Limb (tissue), 2 donors: Measurements from ENCODE around the gene PCGF5.
"Not testable (repeated sequence)": the region's sequence is repeated elsewhere in the genome, so short reads cannot be mapped to it uniquely, and the experiment has no call there.

ENCODE experiments used
- DNase-seq, 2 donors: peaks; one replicate each; pipeline ENCODE4 v3.0.0-alpha.2; 2016; ENCODE audit errors: extremely low spot score in 2 of 2

Gene PCGF5

DNA sequence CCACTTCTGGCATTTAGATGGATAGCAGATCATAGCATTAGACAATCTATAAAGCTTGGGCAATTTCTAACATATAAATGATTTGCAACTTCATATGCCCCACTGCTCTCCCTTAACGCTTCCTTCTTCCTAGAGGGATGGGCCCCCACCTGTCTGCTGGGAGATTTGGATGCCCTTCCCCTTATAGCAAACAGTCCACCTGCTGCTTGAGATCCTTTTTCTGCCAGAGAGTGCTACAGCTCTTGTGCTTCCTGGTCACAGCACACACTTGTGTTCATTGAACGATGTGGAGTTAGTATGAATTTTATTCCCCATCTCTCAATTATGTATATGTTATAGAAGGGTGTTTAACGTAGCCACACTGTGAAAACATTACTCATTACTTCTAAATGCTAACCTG lies 10.4 kb upstream of the PCGF5 start:
- DNase-seq: no peak

GRCh38 chr10:91210435-91210834 lies 10.0 kb upstream of the PCGF5 start:
- DNase-seq: peak in 1 of 2 donors; percentile 33

DNA sequence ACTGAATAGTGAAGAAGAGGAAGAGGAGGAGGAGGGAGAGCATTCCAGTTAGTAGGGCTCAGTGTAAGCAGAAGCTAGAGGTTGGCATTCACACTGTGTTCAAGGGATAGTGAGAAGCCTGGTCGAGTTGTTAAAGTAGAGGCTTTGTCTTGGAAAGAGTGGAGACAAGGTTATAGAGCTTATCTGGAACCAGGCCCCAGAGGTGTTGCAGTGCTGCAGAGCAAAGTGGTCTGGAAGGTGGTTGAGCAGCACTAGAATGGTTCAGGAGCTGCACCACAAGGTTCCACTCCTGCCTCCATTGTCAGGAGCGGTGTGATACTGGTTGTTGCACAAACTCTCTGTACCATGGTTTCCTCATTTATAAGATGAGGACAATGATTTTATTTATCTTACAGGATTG lies 8.8 kb upstream of the PCGF5 start:
- DNase-seq: no peak

- DNase-seq: no peak
Measured at GRCh38 chr10:91214911-91215310, 5.6 kb upstream of the PCGF5 start.

GRCh38 chr10:91215384-91215783 lies 5.1 kb upstream of the PCGF5 start:
- DNase-seq: no peak

DNA sequence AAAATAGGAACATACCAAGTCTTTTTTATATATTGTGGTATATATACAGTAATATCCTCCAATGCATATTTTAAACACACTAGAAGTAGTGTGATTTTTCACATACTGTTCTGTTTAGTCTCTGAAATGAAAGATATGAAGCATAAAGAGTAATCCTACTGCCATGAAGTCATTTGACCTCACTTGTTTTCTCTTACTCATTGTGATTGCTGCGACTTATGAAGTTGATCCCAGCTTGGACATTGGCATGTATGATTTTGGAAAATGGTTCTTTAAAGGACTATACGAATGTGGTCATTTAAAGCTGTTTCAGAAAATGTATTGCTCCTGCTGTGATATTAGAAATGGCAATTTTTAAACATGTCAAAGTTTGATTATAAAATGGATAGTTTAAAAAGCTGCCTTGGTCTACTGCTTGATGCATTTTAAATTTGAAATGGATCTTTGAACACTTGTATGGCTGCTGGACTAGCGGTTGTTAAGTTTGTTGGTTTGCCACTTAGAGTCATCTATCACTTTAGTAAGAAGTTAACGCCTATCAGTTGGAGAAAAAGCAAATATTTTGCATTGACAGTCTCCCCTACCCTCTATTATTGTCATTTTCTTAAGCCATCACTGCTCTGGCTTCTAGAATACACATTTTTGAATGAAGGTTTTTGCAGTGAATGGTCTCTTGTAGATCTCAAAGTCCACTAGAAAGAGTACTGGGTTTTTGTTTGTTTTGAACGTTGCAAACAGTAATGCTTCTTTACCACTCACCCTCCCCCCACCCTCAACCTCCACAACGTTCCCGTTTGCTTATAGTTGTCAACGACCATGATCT lies 881 bp upstream of the PCGF5 start:
- DNase-seq: no peak

DNA sequence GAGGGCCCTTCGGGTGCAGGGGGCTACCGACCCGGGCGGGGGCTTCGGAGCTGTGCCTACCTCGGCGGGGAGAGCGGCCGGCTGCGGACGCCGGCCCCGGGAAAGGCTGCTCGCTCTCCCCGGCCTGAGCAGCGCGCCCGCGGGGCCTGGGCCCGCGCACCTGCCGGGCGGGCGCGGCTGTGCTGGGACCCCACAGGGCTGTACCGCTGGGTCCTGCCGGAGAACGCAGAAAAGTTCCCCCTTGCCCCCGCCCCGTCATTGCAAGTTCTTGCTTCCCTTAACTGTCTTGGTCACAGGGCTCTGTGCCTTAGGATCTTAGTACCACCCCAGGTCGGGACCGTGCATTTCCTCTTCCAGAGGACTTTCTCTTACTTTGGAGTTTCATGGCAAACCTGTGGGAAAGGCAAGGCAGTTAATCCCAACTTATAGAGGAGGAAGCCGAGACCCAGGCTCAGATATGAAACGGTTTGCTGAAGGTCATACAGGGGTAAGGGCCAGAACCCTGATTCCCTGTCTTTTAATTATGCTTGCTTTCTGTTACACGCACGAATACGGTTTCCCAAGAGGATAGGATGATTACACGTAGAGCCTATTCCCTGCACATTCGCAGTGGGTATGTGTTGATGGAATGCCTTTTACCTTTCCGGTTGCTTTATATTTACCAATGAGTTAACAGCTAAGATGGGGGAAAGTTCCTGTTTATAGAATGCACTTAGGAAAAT lies 652 bp downstream of the PCGF5 start:
- no peak for DNase-seq

DNA sequence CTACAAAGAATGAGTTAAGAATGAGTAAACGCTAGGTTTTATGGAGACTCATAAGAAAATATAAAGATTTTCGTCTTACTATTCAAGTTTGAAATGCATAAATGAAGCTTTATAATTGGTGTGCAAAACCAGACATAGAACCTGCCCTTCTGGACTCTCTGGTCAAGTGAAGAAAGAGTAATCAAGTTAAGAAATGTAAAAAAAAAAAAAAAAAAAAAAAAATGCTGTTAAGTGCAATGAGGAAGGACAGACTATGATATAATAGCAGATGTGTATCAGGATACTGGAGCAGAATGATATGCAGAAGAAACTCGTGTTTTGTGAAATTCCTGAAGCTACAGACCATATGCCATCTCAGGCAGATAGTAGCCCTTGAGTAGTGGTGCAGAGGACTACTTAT lies 5.6 kb downstream of the PCGF5 start:
- no peak for DNase-seq

GRCh38 chr10:91227576-91227975 lies 7.1 kb downstream of the PCGF5 start:
- no peak for DNase-seq

DNA sequence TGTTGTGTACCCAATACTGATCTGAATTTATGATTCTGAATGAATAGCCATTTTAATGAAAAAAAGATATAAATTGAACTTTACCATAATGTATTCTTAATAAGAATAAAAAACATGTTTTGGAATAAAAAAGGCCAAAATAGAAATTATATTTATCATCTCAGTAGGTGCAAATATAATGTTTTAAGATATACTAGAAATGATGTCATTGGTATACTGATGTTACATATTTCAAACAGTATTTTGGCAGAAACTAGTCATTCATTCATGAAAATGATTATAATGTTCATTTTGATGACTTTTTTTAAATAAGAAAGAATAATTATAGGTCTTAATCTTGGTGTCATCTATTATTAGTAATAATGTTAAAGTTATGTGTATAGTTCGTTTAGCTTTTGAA lies 9.2 kb downstream of the PCGF5 start:
- no peak for DNase-seq

- DNase-seq: no peak
Measured at GRCh38 chr10:91238191-91238590, 17.7 kb downstream of the PCGF5 start.

GRCh38 chr10:91239789-91240188 lies 19.3 kb downstream of the PCGF5 start:
- no peak for DNase-seq

- no peak for DNase-seq
Measured at GRCh38 chr10:91242940-91243339, 22.5 kb downstream of the PCGF5 start.

- DNase-seq: no peak
Measured at GRCh38 chr10:91247360-91248111, 27.1 kb downstream of the PCGF5 start.

- DNase-seq: no peak
Measured at GRCh38 chr10:91249700-91250099, 29.2 kb downstream of the PCGF5 start.

- DNase-seq: no peak
Measured at GRCh38 chr10:91250341-91250740, 29.9 kb downstream of the PCGF5 start.

- peak; percentile 62 to 72 for DNase-seq
Measured at GRCh38 chr10:91251430-91252056, 31.1 kb downstream of the PCGF5 start.

DNA sequence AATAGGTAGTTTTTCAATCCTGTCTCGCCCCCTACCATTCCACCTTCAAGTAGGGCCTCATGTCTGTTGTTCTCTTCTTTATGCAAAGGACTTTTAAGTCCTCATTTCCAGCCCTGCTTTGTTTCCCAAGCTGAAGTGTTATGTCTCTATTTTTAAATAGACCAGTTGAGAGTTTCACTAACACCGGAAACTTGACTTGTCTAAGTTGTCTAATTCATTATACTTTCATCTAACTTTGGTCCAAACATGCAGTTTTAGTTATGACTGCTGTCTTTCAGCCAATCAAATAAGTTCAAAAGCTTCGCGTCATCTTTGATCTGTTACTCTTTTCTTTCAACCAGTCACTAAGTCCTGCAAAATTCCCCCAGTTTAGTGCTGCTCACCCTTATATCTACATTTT lies 32.8 kb downstream of the PCGF5 start:
- no peak for DNase-seq

- no peak for DNase-seq
Measured at GRCh38 chr10:91257310-91257709, 36.8 kb downstream of the PCGF5 start.

DNA sequence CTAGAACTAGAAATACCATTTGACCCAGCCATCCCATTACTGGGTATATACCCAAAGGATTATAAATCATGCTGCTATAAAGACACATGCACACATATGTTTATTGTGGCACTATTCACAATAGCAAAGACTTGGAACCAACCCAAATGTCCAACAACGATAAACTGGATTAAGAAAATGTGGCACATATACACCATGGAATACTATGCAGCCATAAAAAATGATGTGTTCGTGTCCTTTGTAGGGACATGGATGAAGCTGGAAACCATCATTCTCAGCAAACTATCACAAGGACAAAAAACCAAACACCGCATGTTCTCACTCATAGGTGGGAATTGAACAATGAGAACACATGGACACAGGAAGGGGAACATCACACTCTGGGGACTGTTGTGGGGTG lies 40.0 kb downstream of the PCGF5 start:
- not testable (repeated sequence) for DNase-seq

GRCh38 chr10:91271886-91272285 lies 51.4 kb downstream of the PCGF5 start:
- no peak for DNase-seq
